ENCODE results near the gene STRN.

DNA sequence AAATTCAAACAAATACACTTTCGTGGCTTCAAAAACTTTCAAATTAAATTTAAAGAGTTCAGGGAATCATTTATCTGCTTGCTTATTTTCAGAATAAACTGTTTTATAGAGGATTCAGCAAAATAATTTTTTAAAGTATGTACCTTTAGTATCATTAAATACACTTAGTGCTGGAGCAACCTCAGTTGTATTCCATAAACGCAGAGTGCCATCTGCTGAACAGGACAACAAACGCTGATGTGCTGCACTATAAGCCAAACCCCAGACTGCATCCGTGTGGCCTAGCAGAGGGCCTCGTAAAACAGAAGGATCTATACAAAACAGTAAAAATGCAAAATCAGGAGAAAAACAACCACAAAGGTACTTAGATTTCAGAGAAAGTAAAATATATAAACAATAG, 108.6 kb downstream of the STRN start:
- TF ChIP-seq CTCF (IDR thresholded peaks at IDR 0.05; ENCODE audit: low read depth, low read length) (no peak), POLR2A (IDR thresholded peaks at IDR 0.05; ENCODE audit: extremely low read depth, insufficient read length) (no peak), MYC (IDR thresholded peaks at IDR 0.05; ENCODE audit: low read depth, low read length) (no peak)
- TF ChIP-seq, protein P1, sequence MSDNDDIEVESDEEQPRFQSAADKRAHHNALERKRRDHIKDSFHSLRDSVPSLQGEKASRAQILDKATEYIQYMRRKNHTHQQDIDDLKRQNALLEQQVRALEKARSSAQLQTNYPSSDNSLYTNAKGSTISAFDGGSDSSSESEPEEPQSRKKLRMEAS (IDR thresholded peaks at IDR 0.05; ENCODE audit: low read depth, low read length): no peak

Data from NB4 (cell line).